ENCODE measurements around the gene TNS1. TPM values are rescaled to one million over a fixed set of nuclear protein-coding genes. Genes with fewer than 3 reads are reported as not detected.

Gene TNS1
- total and polyA plus RNA-seq, 7 experiments from 2014 or later = 0.50 to 5.0 (median 0.81) TPM; not detected in 2

DNA sequence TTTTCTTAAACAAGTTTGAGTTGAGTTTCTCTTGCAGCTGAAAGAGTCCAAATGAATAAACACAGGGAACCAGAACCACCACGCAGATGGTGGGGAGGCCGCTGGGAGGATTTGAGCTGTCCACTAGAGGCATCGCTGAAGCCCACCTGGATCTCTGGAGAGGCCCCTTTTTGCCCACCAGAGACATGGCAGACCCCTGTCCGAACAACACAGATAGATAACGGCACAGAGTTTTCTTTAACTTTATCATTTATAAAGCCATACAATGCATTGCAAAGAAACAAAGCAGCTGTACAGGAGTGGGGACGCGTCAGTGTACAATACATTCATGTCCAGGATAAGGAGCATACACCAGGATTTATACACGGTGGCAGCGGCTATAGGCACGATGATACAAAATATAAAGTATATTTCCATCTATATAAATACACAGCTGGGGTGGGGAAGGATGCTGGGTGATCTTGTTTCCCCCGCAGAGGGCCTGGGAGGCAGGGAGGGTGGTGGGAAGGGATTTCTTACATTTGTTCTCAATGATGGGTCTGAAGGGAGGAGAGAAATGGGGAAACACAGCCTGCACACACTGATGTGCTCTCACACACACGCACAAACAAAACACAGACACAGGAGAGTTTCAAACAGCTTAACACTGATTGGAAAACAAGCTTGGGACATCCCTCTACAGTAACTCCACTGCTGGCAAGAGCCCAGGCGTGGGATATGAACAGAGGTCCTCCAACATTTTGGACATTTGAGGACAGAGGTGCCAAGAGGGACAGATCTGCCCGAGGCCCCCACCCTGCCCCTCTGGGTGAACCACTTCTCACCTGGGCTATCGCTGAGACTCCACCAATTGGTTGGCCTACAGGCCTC lies 203.0 kb downstream of the TNS1 start:
- H3K36me3 ChIP-seq (ENCODE audit: control insufficient read depth in 2 of 3, insufficient read depth in 3 of 3, low read length in 3 of 3) = no peaks in the 10 kb centered on the region
- H3K27me3 ChIP-seq (ENCODE audit: control insufficient read depth in 2 of 2, insufficient read depth in 2 of 2, low read length in 2 of 2) = no peaks in the 10 kb centered on the region
- no peaks in the 10 kb centered on the region for H3K9me3 Mint-ChIP-seq
- H3K36me3 Mint-ChIP-seq = no peaks in the 10 kb centered on the region
- H3K27ac ChIP-seq (ENCODE audit: low read depth, low read length) = no peak overlapping the region
- H3K4me3 ChIP-seq (ENCODE audit: low read length) = no peak overlapping the region
- H3K9me3 ChIP-seq (ENCODE audit: control insufficient read depth in 2 of 3, low read length in 3 of 3) = no peaks in the 10 kb centered on the region
- H3K4me1 Mint-ChIP-seq = peaks cover 0 to 4% (median 0%) of the 10 kb centered on the region in 7 donors
- peaks cover 0 to 2% (median 0%) of the 10 kb centered on the region in 5 donors for H3K27me3 Mint-ChIP-seq
- intact Hi-C loops (cut with micrococcal nuclease) = no loop called here
- H3K4me3 Mint-ChIP-seq = no peak overlapping the region
- no peak overlapping the region for H3K27ac Mint-ChIP-seq
- ATAC-seq = no peak
- H3K4me1 ChIP-seq (ENCODE audit: control insufficient read depth in 2 of 2, insufficient read depth in 2 of 2, low read length in 2 of 2) = no peaks in the 10 kb centered on the region
- DNase-seq = no peak
- POLR2A ChIA-PET = no interaction called here
- CTCF ChIA-PET = no interaction called here

DNA sequence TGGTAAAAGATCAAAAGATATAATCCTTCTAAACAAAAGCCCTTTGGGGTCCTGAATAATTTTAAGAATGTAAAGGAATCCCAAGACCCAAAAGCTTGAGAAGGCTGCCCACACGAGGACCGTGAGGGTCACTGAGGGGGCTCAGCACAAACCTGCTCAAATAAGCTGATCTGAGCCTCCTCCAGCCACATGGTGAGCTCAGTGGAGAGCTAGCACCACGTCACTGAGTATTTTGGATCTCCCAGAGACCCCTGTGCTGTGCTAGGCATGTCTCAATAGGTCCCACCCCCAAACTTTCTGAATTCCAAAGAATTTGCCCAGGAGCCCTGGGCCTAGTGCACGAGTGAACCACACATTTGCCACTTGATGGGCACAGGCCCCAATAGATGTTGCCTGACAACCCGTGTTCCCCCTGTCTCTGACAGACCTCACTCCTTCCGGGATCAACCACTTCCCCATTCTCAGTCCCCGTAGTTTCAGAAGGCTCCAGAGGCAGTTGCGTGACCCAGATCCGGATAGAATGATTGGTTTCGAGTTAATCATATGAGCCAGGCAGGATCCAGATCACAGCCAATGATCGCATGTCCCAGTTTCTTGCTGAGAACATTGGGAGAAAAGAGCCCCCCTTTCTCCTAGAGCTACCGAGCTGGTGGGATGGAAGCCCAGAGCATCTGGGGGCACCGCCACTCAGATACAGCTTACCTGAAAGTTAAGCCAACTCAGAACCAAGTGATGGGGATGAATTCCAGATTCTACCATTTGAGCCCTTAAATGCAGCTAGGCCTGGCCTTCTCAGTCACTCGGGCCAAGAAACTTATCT lies 203.8 kb downstream of the TNS1 start:
- peak overlapping the region in 2 of 9 donors; percentile 42 to 84 for H3K27ac Mint-ChIP-seq
- Histone ChIP-seq H3K27ac (ENCODE audit: low read depth, low read length) (no peak overlapping the region), H3K27me3 (ENCODE audit: control insufficient read depth in 2 of 2, insufficient read depth in 2 of 2, low read length in 2 of 2) (no peaks in the 10 kb centered on the region), H3K36me3 (ENCODE audit: control insufficient read depth in 2 of 3, insufficient read depth in 3 of 3, low read length in 3 of 3) (no peaks in the 10 kb centered on the region), H3K4me3 (ENCODE audit: low read length) (no peak overlapping the region), H3K9me3 (ENCODE audit: control insufficient read depth in 2 of 3, low read length in 3 of 3) (no peaks in the 10 kb centered on the region), H3K4me1 (ENCODE audit: control insufficient read depth in 2 of 2, insufficient read depth in 2 of 2, low read length in 2 of 2) (no peaks in the 10 kb centered on the region)
- H3K4me3 Mint-ChIP-seq = no peak overlapping the region
- H3K36me3 Mint-ChIP-seq = no peaks in the 10 kb centered on the region
- H3K9me3 Mint-ChIP-seq = no peaks in the 10 kb centered on the region
- DNase-seq (peak in 1 of 9 donors; percentile 3), ATAC-seq (peak; percentile 86)
- intact Hi-C loops (cut with micrococcal nuclease) = no loop called here
- POLR2A ChIA-PET = no interaction called here
- H3K27me3 Mint-ChIP-seq = peaks cover 0 to 2% (median 0%) of the 10 kb centered on the region in 5 donors
- CTCF ChIA-PET = no interaction called here
- H3K4me1 Mint-ChIP-seq = peaks cover 0 to 3% (median 0%) of the 10 kb centered on the region in 7 donors

DNA sequence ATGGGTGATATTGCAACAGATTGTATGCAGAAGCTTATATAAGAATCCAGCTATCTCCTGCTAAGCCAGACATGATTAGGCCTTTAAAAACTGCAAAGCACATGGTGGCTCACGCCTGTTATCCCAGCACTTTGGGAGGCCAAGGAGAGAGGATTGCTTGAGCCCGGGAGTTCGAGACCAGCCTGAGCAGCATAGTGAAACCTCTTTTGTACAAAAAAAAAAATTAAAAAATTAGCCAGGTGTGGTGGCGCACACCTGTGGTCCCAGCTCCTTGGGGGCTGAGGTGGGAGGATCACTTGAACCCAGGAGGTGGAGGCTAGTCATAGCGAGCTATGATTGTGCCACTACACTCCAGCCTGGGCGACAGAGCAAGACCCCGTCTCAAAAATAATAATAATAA lies 204.6 kb downstream of the TNS1 start:
- peaks cover 0 to 3% (median 0%) of the 10 kb centered on the region in 7 donors for H3K4me1 Mint-ChIP-seq
- Histone ChIP-seq H3K4me1 (ENCODE audit: control insufficient read depth in 2 of 2, insufficient read depth in 2 of 2, low read length in 2 of 2) (no peaks in the 10 kb centered on the region), H3K4me3 (ENCODE audit: low read length) (no peak overlapping the region), H3K36me3 (ENCODE audit: control insufficient read depth in 2 of 3, insufficient read depth in 3 of 3, low read length in 3 of 3) (no peaks in the 10 kb centered on the region), H3K9me3 (ENCODE audit: control insufficient read depth in 2 of 3, low read length in 3 of 3) (no peaks in the 10 kb centered on the region), H3K27me3 (ENCODE audit: control insufficient read depth in 2 of 2, insufficient read depth in 2 of 2, low read length in 2 of 2) (no peaks in the 10 kb centered on the region), H3K27ac (ENCODE audit: low read depth, low read length) (no peak overlapping the region)
- H3K36me3 Mint-ChIP-seq = no peaks in the 10 kb centered on the region
- no peak overlapping the region for H3K27ac Mint-ChIP-seq
- no peaks in the 10 kb centered on the region for H3K9me3 Mint-ChIP-seq
- DNase-seq (peak in 1 of 9 donors; percentile 3), ATAC-seq (no peak)
- CTCF ChIA-PET = no interaction called here
- intact Hi-C loops (cut with micrococcal nuclease) = no loop called here
- peaks cover 0 to 2% (median 0%) of the 10 kb centered on the region in 5 donors for H3K27me3 Mint-ChIP-seq
- no peak overlapping the region for H3K4me3 Mint-ChIP-seq
- POLR2A ChIA-PET = no interaction called here

DNA sequence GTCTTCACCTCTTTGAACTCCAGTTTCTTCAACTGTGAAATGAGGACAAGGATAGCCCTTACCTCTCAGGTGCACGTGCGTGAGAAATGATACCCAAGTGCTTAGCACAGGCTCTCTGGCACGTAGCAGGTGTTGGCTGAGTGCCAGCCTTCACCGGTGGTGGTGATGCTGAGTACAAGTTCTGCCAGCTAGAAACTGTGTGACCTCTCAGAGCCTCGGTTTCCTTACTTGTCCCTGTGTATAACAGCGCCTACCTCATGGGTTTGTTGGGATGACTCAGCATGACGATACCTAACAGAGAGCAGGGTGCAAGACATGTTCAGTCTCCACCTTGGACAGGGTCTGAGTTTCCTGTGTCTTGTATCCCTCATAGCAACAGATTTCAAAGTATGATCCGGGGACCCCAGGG lies 205.1 kb downstream of the TNS1 start:
- no peaks in the 10 kb centered on the region for H3K9me3 Mint-ChIP-seq
- peaks cover 0 to 3% (median 0%) of the 10 kb centered on the region in 7 donors for H3K4me1 Mint-ChIP-seq
- no peaks in the 10 kb centered on the region for H3K4me1 ChIP-seq (ENCODE audit: control insufficient read depth in 2 of 2, insufficient read depth in 2 of 2, low read length in 2 of 2)
- H3K27me3 Mint-ChIP-seq = peaks cover 0 to 2% (median 0%) of the 10 kb centered on the region in 5 donors
- H3K4me3 ChIP-seq (ENCODE audit: low read length) = no peak overlapping the region
- H3K27ac ChIP-seq (ENCODE audit: low read depth, low read length) = no peak overlapping the region
- intact Hi-C loops (cut with micrococcal nuclease) = no loop called here
- H3K27ac Mint-ChIP-seq = no peak overlapping the region
- H3K9me3 ChIP-seq (ENCODE audit: control insufficient read depth in 2 of 3, low read length in 3 of 3) = no peaks in the 10 kb centered on the region
- no peaks in the 10 kb centered on the region for H3K36me3 Mint-ChIP-seq
- POLR2A ChIA-PET = no interaction called here
- no peak overlapping the region for H3K4me3 Mint-ChIP-seq
- ATAC-seq = no peak
- H3K36me3 ChIP-seq (ENCODE audit: control insufficient read depth in 2 of 3, insufficient read depth in 3 of 3, low read length in 3 of 3) = no peaks in the 10 kb centered on the region
- CTCF ChIA-PET = no interaction called here
- H3K27me3 ChIP-seq (ENCODE audit: control insufficient read depth in 2 of 2, insufficient read depth in 2 of 2, low read length in 2 of 2) = no peaks in the 10 kb centered on the region
- no peak for DNase-seq

DNA sequence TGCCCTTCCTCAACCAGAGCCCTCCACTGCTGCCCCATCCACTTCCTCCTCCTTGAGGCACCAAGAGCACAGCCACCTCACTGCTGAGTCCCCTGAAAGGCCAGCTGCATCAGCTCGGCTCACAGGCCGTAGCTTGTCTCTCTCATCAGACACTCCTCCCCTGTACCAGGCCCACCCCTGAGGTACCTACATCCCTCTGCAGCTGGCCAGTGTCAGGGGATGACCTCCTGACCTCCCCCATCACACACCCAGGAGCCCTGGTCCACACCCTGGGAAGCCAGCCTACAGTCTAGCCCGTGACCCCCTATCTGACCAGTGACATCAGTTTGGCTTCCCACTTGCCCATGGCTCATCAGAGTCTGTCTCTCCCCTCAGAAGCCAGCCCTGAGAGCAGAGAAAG lies 205.6 kb downstream of the TNS1 start:
- no peak overlapping the region for H3K4me3 Mint-ChIP-seq
- H3K36me3 Mint-ChIP-seq = no peaks in the 10 kb centered on the region
- peaks cover 0 to 2% (median 0%) of the 10 kb centered on the region in 5 donors for H3K27me3 Mint-ChIP-seq
- Histone ChIP-seq H3K4me3 (ENCODE audit: low read length) (no peak overlapping the region), H3K27ac (ENCODE audit: low read depth, low read length) (no peak overlapping the region), H3K4me1 (ENCODE audit: control insufficient read depth in 2 of 2, insufficient read depth in 2 of 2, low read length in 2 of 2) (no peaks in the 10 kb centered on the region), H3K27me3 (ENCODE audit: control insufficient read depth in 2 of 2, insufficient read depth in 2 of 2, low read length in 2 of 2) (no peaks in the 10 kb centered on the region), H3K36me3 (ENCODE audit: control insufficient read depth in 2 of 3, insufficient read depth in 3 of 3, low read length in 3 of 3) (no peaks in the 10 kb centered on the region), H3K9me3 (ENCODE audit: control insufficient read depth in 2 of 3, low read length in 3 of 3) (no peaks in the 10 kb centered on the region)
- intact Hi-C loops (cut with micrococcal nuclease) = no loop called here
- ChIA-PET POLR2A (no interaction called here), CTCF (no interaction called here)
- DNase-seq (no peak), ATAC-seq (no peak)
- H3K27ac Mint-ChIP-seq = no peak overlapping the region
- H3K9me3 Mint-ChIP-seq = no peaks in the 10 kb centered on the region
- peaks cover 0 to 6% (median 0%) of the 10 kb centered on the region in 7 donors for H3K4me1 Mint-ChIP-seq

DNA sequence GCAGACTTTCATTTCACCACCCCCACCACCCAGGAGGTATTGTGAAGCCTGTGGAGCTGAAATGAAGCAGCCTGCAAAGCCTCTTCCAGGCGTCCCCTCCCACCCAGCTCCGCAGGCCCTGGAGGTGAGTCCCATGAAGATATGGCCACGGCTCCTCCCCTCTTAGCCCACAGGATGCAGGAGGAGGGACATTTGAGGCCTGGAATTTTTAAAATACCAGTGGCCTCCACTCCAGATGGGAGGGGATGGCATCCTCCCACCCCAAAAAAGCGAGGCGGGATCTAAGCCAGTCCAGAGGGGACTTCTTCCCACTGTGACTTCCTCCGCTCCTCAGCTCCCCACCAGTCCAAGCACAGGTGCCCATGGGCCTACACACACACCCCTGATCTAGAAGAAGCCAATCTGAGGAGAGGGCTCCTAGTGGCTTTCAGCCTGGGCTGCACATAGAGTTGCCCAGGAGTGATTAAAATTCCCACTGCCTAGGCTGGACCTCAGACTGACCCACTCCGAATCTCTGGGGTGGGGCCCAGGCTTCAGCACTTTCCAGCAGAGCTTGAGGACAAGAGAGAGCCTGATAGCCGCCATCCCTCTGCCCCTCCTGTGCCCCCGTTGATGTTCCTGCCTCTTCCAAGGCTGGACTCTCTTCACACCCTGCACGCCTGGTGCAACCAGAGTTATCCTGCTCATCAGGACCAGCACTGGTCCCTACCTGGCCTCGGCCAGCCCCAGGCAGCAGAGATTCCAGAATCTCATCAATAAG lies 206.9 kb downstream of the TNS1 start:
- no peak overlapping the region for H3K27ac ChIP-seq (ENCODE audit: low read depth, low read length)
- intact Hi-C loops (cut with micrococcal nuclease) = no loop called here
- peaks cover 0 to 2% (median 0%) of the 10 kb centered on the region in 5 donors for H3K27me3 Mint-ChIP-seq
- peaks cover 0 to 3% (median 0%) of the 10 kb centered on the region in 11 donors for H3K9me3 Mint-ChIP-seq
- POLR2A ChIA-PET = no interaction called here
- no peaks in the 10 kb centered on the region for H3K36me3 ChIP-seq (ENCODE audit: control insufficient read depth in 2 of 3, insufficient read depth in 3 of 3, low read length in 3 of 3)
- peaks cover 0 to 16% (median 0%) of the 10 kb centered on the region in 7 donors for H3K4me1 Mint-ChIP-seq
- no peaks in the 10 kb centered on the region for H3K27me3 ChIP-seq (ENCODE audit: control insufficient read depth in 2 of 2, insufficient read depth in 2 of 2, low read length in 2 of 2)
- CTCF ChIA-PET = no interaction called here
- H3K4me3 ChIP-seq (ENCODE audit: low read length) = no peak overlapping the region
- no peaks in the 10 kb centered on the region for H3K9me3 ChIP-seq (ENCODE audit: control insufficient read depth in 2 of 3, low read length in 3 of 3)
- no peaks in the 10 kb centered on the region for H3K36me3 Mint-ChIP-seq
- H3K4me3 Mint-ChIP-seq = no peak overlapping the region
- no peak overlapping the region for H3K27ac Mint-ChIP-seq
- H3K4me1 ChIP-seq (ENCODE audit: control insufficient read depth in 2 of 2, insufficient read depth in 2 of 2, low read length in 2 of 2) = no peaks in the 10 kb centered on the region
- ATAC-seq (no peak), DNase-seq (no peak)
